GM19351 (cell line): ENCODE results near the gene SCNN1B.

ENCODE experiments used
- ATAC-seq: cut with Tn5 transposase; IDR thresholded peaks from one replicate; pipeline ENCODE4 v1.9.1; 2021; ENCODE audit warnings: mild to moderate bottlenecking, moderate library complexity; ENCODE audit not compliant: unreplicated experiment

The SCNN1B gene

GRCh38 chr16:23320693-23321092 is 18.6 kb downstream of the SCNN1B start:
- no peak for ATAC-seq

- ATAC-seq: no peak
Observed at GRCh38 chr16:23321206-23321875, 19.2 kb downstream of the SCNN1B start.

GRCh38 chr16:23323224-23324030 is 21.3 kb downstream of the SCNN1B start:
- no peak for ATAC-seq

DNA sequence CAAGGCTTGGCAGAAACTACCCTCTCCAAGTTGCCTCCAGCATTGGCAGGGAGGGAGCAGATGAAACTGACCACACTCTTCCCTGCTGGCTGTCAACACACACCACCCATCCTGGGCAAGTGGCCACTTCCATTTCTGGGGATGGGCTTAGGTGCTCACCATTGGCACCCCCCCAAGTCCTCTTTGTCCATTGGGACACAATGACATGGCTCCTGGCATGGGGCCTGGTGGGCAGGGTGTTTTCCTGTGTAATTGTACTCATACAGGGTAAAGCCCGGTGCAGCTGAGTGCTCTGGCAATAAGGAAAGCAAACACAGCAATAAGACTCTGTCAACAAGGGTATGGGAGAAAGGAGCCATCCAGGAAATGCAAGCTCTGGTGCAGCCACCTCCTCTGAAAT is 22.6 kb downstream of the SCNN1B start:
- ATAC-seq: no peak

DNA sequence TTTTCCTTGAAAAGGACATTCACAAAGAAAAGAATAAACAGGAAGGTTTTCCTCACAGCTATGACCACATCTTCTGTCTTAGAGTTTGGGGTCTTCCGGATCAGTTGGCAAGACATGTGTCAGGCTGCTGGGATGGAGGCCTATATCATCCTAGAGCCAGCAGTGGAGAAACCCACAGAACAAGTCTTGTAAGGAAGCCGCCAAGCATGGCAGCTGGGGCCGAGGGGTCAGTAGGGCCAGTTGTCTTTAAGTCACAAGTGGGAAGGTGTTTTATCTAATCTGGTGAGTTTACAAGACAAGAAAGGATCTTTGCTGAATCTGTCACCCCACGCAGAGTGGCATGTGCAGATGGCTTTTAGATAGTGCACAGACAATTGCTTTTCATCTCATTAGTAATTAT is 25.7 kb downstream of the SCNN1B start:
- ATAC-seq: no peak

- ATAC-seq: no peak
Observed at GRCh38 chr16:23330161-23330560, 28.1 kb downstream of the SCNN1B start.

- ATAC-seq: no peak
Observed at GRCh38 chr16:23330583-23331249, 28.6 kb downstream of the SCNN1B start.

DNA sequence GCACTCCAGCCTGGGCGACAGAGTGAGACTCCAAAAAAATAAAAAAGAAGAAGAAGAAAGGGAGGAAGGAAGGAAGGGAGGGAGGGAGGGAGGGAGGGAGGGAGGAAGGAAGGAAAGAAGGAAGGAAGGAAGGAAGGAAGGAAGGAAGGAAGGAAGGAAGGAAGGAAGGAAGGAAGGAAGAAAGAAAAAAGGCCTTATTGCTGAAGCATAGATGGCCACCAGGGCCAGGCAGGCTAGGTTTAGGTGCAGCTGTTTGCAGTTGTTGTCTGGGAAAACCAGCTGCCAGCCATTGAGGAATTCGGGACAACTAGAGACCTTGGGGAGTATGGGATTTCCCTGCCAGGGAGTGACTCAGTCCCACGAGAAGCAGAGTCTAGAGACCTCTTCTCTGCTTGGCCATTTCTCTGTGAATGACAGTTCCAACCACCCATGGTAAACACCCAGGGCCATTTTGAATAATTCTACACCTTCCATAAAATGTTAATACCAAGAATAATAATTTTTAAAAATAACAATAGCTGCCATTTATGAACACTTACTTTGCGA is 31.0 kb downstream of the SCNN1B start:
- no peak for ATAC-seq

- no peak for ATAC-seq
Observed at GRCh38 chr16:23333831-23334456, 31.8 kb downstream of the SCNN1B start.

GRCh38 chr16:23334457-23334853 is 32.4 kb downstream of the SCNN1B start:
- ATAC-seq: peak; percentile 40

DNA sequence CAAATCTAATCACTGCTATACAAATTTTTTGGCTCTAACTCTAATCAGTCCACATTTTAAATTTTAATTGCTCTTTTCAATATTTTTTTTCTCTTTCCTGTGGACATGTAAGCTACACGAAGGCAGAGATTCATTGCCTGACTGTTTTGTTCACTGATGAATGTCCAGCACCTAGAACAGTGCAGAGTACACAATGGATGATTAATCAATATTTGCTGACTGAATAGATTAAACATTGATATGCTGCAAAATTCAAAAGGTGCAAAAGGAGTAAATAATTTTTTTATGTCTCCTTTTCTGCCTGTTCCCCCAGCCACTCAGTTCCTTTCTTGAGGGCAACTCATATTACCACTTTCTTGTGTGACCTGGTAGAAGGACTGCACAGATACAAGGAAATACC is 32.8 kb downstream of the SCNN1B start:
- ATAC-seq: no peak

DNA sequence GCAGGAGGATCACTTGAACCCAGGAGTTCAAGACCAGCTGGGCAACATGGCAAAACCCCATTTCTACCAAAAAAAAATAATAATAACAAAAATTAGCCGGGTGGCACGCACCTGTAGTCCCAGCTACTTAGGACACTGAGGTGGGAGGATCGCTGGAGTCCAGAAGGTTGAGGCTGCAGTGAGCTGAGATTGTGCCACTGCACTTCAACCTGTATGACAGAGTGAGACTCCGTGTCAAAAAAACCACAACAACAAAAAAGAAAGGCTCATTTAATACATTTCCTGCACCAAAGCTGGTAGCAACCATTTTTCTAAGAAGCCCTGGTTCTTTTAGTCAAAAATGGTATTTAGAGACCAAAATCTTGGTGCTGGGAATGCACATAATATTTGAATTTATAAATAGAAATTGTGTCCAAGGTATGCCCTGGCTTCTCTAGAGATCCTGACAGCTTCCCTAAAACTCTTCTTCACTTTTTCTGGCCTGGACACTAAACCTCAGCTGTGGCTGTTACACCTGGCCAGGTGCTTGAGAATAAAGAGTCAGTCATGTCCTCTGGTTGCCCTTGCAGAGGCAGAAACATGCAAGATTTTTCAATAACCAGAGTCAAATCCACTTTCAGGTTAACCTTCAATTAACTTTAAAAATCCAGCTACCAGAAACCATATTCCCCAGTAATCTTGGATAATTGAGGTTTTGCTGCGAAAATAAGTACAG is 35.9 kb downstream of the SCNN1B start:
- no peak for ATAC-seq

DNA sequence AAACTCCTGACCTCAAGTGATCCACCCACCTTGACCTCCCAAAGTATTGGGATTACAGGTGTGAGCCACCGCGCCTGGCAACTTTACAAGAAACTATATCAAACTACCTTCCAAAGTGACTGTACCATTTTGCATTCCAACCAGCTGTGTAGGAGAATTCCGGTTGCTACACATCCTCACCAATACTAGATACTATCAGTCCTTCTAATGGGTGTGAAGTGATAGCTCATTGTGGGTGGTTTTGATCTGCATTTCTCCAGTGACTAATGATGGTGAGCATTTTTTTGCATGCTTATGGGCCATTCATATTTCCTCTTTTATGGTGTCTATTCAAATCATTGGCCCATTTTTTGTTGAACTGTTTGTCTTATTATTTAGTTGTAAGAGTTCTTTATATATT is 37.7 kb downstream of the SCNN1B start:
- ATAC-seq: no peak

- no peak for ATAC-seq
Observed at GRCh38 chr16:23342083-23342640, 40.1 kb downstream of the SCNN1B start.

DNA sequence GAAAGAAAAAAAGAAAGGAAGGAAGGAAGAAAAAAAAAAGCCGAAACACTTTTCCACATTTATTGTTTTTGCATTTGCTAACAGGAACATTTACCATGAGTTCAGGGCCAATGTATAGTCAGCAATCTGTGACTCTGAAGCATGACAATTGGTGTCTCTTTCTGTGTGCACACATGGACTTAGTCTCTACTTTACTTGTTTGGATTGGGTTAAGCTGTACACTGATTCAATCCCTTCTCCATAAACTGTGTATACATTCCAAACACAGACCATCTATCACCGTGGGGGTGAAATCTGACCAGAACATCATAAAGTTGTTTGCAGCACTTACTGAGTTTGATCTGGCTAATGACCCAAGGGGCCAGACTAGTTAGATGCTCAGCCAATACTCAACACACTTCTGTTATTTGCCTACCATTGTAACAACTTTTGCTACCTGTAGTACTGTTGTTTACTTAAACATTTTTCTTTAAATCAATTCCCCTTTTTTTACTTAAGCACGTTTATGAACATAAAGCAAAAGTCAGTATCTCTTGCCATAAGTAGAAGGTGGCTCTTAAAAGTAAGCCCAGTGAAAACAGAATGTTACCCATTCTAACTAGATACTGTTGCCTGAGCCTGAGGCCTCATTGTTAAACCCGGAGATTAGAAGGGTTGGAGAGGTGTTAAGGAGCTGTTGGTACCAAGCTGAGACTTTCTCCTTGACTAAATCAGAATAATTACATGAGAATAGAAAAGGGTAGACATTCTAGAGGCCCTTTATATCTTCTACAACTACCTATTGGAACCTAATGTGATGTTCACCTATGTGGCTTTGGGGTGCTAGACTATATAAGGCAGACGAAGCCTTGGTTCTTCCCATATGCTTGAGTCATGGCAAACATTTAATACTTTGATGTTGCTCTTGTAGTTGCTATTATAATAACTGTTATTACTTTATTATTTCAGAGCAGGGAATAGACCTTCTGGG is 41.8 kb downstream of the SCNN1B start:
- ATAC-seq: no peak

GRCh38 chr16:23345237-23345636 is 43.1 kb downstream of the SCNN1B start:
- ATAC-seq: no peak

GRCh38 chr16:23348579-23349469 is 46.7 kb downstream of the SCNN1B start:
- ATAC-seq: no peak

- no peak for ATAC-seq
Observed at GRCh38 chr16:23351360-23351759, 49.3 kb downstream of the SCNN1B start.
